Neuronal stem cell (in vitro differentiated cells): ENCODE measurements around the gene ZNF750.

Source experiments
- DNase-seq: peaks from one replicate; pipeline ENCODE4 v3.0.0-alpha.2; 2013; ENCODE audit warnings: low spot score
- H2AFZ ChIP-seq: one replicate; pipeline ENCODE4 v1.6.1; 2013; ENCODE audit warnings: mild to moderate bottlenecking, low read length, inconsistent platforms
- H2AK5ac ChIP-seq: 2 replicates; pipeline ENCODE4 v1.6.1; 2013; ENCODE audit warnings: low read depth, mild to moderate bottlenecking, inconsistent platforms, low read length, moderate library complexity, mixed read lengths
- H2BK120ac ChIP-seq: 2 replicates; pipeline ENCODE4 v1.6.1; 2013; ENCODE audit warnings: low read depth, mild to moderate bottlenecking, inconsistent platforms, low read length, moderate library complexity, mixed read lengths
- H2BK12ac ChIP-seq: one replicate; pipeline ENCODE4 v1.6.1; 2013; ENCODE audit warnings: low read length, inconsistent platforms
- H2BK15ac ChIP-seq: 2 replicates; pipeline ENCODE4 v1.6.1; 2013; ENCODE audit warnings: mild to moderate bottlenecking, low read length, inconsistent platforms, mixed read lengths
- H2BK5ac ChIP-seq: one replicate; pipeline ENCODE4 v1.6.1; 2013; ENCODE audit warnings: inconsistent platforms, mild to moderate bottlenecking, low read length, moderate library complexity
- H3K14ac ChIP-seq: one replicate; pipeline ENCODE4 v1.6.1; 2013; ENCODE audit warnings: low read length, inconsistent platforms
- H3K18ac ChIP-seq: 2 replicates; pipeline ENCODE4 v1.6.1; 2013; ENCODE audit warnings: low read length, inconsistent platforms
- H3K23ac ChIP-seq: 2 replicates; pipeline ENCODE4 v1.6.1; 2013; ENCODE audit warnings: low read depth, mild to moderate bottlenecking, mixed read lengths, low read length, inconsistent platforms; ENCODE audit not compliant: poor library complexity
- H3K27ac ChIP-seq: replicated peaks from 3 replicates; pipeline ENCODE4 v1.5.1; 2013; ENCODE audit warnings: low read length, inconsistent platforms
- H3K27me3 ChIP-seq, 3 experiments: 2 replicates each; pipeline ENCODE4 v1.6.1; 2013; ENCODE audit warnings: low read length in 3 of 3, mild to moderate bottlenecking in 2 of 3, inconsistent platforms in 1 of 3, low read depth in 1 of 3, mixed read lengths in 1 of 3, moderate library complexity in 1 of 3; ENCODE audit not compliant: control insufficient read depth in 3 of 3, insufficient read depth in 3 of 3
- H3K36me3 ChIP-seq, 2 donors: replicated peaks in 1 of 2; 2 replicates each; pipeline ENCODE4 v1.6.1; 2013; ENCODE audit warnings: low read length in 2 of 2; ENCODE audit not compliant: control insufficient read depth in 2 of 2, insufficient read depth in 2 of 2
- H3K4ac ChIP-seq: 2 replicates; pipeline ENCODE4 v1.6.1; 2013; ENCODE audit warnings: inconsistent platforms, mild to moderate bottlenecking, low read length, moderate library complexity
- H3K4me1 ChIP-seq, 2 donors: 1 replicate in 1 of 2; 2 replicates in 1 of 2; pipeline ENCODE4 v1.6.1; 2013; ENCODE audit warnings: low read length in 2 of 2, low read depth in 1 of 2; ENCODE audit not compliant: control insufficient read depth in 2 of 2, insufficient read depth in 1 of 2
- H3K4me2 ChIP-seq: one replicate; pipeline ENCODE4 v1.6.1; 2013; ENCODE audit warnings: mild to moderate bottlenecking, low read length, inconsistent platforms; ENCODE audit not compliant: insufficient read depth, poor library complexity, severe bottlenecking
- H3K4me3 ChIP-seq, 2 donors: 2 replicates each; pipeline ENCODE4 v1.5.1; 2013; ENCODE audit warnings: low read length in 2 of 2, mild to moderate bottlenecking in 2 of 2, inconsistent platforms in 1 of 2, moderate library complexity in 1 of 2
- H3K79me1 ChIP-seq: one replicate; pipeline ENCODE4 v1.6.1; 2013; ENCODE audit warnings: low read depth, mild to moderate bottlenecking, inconsistent platforms, low read length, moderate library complexity
- H3K9ac ChIP-seq: one replicate; pipeline ENCODE4 v1.6.1; 2013; ENCODE audit warnings: mild to moderate bottlenecking, low read depth, low read length, inconsistent platforms; ENCODE audit not compliant: poor library complexity
- H3K9me3 ChIP-seq, 2 donors: replicated peaks in 1 of 2; 2 replicates each; pipeline versions ENCODE3 to v1.6.1; 2013; ENCODE audit warnings: low read length in 2 of 2, mild to moderate bottlenecking in 2 of 2, inconsistent platforms in 1 of 2, low read depth in 1 of 2, mixed read lengths in 1 of 2, moderate library complexity in 1 of 2; ENCODE audit not compliant: control insufficient read depth in 2 of 2, insufficient read depth in 1 of 2
- H4K8ac ChIP-seq: one replicate; pipeline ENCODE4 v1.6.1; 2013; ENCODE audit warnings: low read depth, mild to moderate bottlenecking, inconsistent platforms, low read length, moderate library complexity
- H4K91ac ChIP-seq: one replicate; pipeline ENCODE4 v1.6.1; 2013; ENCODE audit warnings: low read length, low read depth, mild to moderate bottlenecking, inconsistent platforms; ENCODE audit not compliant: poor library complexity
- WGBS, 2 donors: extraction: QIAGEN DNeasy Blood & Tissue Kit; methylation state at CpG; one replicate each; pipeline ENCODE4 v1.1.7; 2013; ENCODE audit warnings: missing lambda C conversion rate in 2 of 2, mixed read lengths in 1 of 2; ENCODE audit not compliant: insufficient read length in 2 of 2, insufficient replicate concordance in 1 of 2; ENCODE audit errors: extremely low coverage in 2 of 2; 5-methylcytosine and 5-hydroxymethylcytosine counted together

ZNF750 gene

DNA sequence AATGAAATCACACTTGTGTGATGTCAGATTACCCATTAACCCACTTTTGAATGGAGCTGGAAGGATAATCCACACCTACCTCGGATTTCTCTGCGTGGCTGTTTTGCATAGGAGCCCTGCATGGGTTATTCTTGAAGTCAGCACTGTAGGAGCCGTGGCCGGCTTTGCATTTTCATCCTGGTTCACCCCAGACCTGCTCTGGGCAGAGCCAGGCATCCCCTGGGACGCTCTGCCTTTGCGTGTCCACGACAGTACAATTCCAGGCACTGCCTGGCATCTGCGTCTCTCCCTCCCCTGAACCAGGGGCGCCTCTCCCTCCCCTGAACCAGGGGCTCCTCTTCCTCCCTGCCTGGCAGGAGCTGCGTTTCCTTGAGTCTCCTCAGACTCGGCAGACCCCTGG lies 29.7 kb upstream of the ZNF750 start:
- no peak overlapping the region for H2BK15ac ChIP-seq
- H3K36me3 ChIP-seq, result peaks cover 19 to 36% of the 10 kb centered on the region in 2 donors
- H3K4me1 ChIP-seq, result peaks cover 14 to 18% of the 10 kb centered on the region in 2 donors
- no peak overlapping the region for H2BK120ac ChIP-seq
- peak overlapping the region; percentile 59 for H3K14ac ChIP-seq
- H3K79me1 ChIP-seq, result peaks cover 13% of the 10 kb centered on the region
- no peak overlapping the region for H3K18ac ChIP-seq
- no peak overlapping the region for H2AK5ac ChIP-seq
- H3K9ac ChIP-seq, result no peak overlapping the region
- H2BK5ac ChIP-seq, result no peak overlapping the region
- no peaks in the 10 kb centered on the region for H3K9me3 ChIP-seq
- H2BK12ac ChIP-seq, result no peak overlapping the region
- H3K4me3 ChIP-seq, result no peak overlapping the region
- no peak overlapping the region for H3K27ac ChIP-seq
- no peak overlapping the region for H3K23ac ChIP-seq
- no peak overlapping the region for H2AFZ ChIP-seq
- no peak overlapping the region for H4K91ac ChIP-seq
- no CpG with 5 or more reads among the region's 11 CpGs for WGBS, 2 donors
- H3K4ac ChIP-seq, result no peak overlapping the region
- DNase-seq, result no peak
- H3K4me2 ChIP-seq, result no peak overlapping the region
- no peaks in the 10 kb centered on the region for H3K27me3 ChIP-seq
- no peak overlapping the region for H4K8ac ChIP-seq

DNA sequence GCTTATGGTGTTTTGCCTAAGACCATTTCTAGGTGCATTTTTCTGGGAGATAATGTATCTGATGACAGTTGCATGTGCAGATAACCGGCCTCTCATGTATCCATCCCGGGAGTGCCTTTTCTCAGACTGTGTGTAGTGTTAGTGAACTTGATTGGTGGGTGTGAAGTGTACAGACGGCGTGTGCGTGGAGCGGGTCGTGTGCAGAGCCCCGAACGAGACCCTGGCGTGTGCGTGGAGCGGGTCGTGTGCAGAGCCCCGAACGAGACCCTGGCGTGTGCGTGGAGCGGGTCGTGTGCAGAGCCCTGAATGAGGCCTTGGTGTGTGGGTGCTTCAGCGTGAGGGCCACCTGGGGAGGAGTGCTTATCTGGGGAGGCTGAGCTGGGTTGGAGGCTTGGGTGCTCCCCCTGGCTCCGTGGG lies 28.9 kb upstream of the ZNF750 start:
- no peak overlapping the region for H2BK12ac ChIP-seq
- peaks cover 19 to 25% of the 10 kb centered on the region in 2 donors for H3K4me1 ChIP-seq
- no peak overlapping the region for H2BK15ac ChIP-seq
- no peak overlapping the region for H4K91ac ChIP-seq
- H3K4ac ChIP-seq, result no peak overlapping the region
- no peak overlapping the region for H3K23ac ChIP-seq
- no peak overlapping the region for H3K27ac ChIP-seq
- peaks cover 19 to 40% of the 10 kb centered on the region in 2 donors for H3K36me3 ChIP-seq
- H2BK5ac ChIP-seq, result no peak overlapping the region
- no peak overlapping the region for H3K14ac ChIP-seq
- H3K4me3 ChIP-seq, result no peak overlapping the region
- peaks cover 13% of the 10 kb centered on the region for H3K79me1 ChIP-seq
- DNase-seq, result no peak
- no CpG with 5 or more reads among the region's 21 CpGs for WGBS, 2 donors
- H3K4me2 ChIP-seq, result no peak overlapping the region
- no peak overlapping the region for H3K18ac ChIP-seq
- H4K8ac ChIP-seq, result no peak overlapping the region
- H2AK5ac ChIP-seq, result no peak overlapping the region
- no peak overlapping the region for H2BK120ac ChIP-seq
- H2AFZ ChIP-seq, result no peak overlapping the region
- no peaks in the 10 kb centered on the region for H3K27me3 ChIP-seq
- H3K9ac ChIP-seq, result no peak overlapping the region
- H3K9me3 ChIP-seq, result no peaks in the 10 kb centered on the region

DNA sequence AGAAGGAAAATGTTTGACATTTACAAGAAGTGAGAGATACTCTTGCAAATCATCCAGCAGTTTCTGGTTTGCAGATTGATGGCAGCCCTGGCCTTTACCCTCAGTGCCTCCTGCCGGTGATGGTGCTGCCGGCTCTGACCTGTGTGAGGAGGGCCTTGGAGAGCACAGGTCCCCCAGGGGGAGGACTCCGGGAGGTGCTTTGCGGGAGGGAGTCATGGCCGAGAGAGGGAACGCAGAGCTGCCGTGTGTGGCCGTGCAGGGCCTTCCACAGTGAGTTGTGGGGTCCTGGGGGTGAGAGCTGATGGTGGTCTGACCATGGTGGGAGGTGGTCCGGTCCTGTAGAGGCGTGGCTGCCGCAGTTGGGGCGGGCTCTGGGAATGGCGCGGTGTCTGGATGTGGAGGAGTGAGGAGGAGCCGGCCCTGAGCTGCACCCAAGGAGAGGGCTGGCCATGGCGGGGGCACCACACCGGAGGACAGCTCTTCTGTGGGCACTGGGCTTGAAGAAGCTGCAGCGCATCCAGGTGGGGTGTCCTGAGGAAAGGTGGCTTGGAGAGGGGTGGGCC lies 28.0 kb upstream of the ZNF750 start:
- no peak overlapping the region for H3K4me2 ChIP-seq
- no peak overlapping the region for H3K14ac ChIP-seq
- H3K4ac ChIP-seq, result no peak overlapping the region
- H2BK15ac ChIP-seq, result no peak overlapping the region
- peak overlapping the region; percentile 17 for H3K18ac ChIP-seq
- no peaks in the 10 kb centered on the region for H3K9me3 ChIP-seq
- no CpG with 5 or more reads among the region's 18 CpGs for WGBS, 2 donors
- H3K36me3 ChIP-seq, result peaks cover 16 to 40% of the 10 kb centered on the region in 2 donors
- peaks cover 27 to 30% of the 10 kb centered on the region in 2 donors for H3K4me1 ChIP-seq
- no peak overlapping the region for H3K4me3 ChIP-seq
- H2AK5ac ChIP-seq, result no peak overlapping the region
- peaks cover 9% of the 10 kb centered on the region for H3K79me1 ChIP-seq
- H4K8ac ChIP-seq, result no peak overlapping the region
- H3K9ac ChIP-seq, result peak overlapping the region; percentile 47
- no peak overlapping the region for H2BK120ac ChIP-seq
- no peak overlapping the region for H3K23ac ChIP-seq
- peak overlapping the region; percentile 42 for H2BK12ac ChIP-seq
- H2AFZ ChIP-seq, result no peak overlapping the region
- H3K27me3 ChIP-seq, result no peaks in the 10 kb centered on the region
- H2BK5ac ChIP-seq, result no peak overlapping the region
- no peak overlapping the region for H4K91ac ChIP-seq
- no peak for DNase-seq
- H3K27ac ChIP-seq, result no peak overlapping the region

DNA sequence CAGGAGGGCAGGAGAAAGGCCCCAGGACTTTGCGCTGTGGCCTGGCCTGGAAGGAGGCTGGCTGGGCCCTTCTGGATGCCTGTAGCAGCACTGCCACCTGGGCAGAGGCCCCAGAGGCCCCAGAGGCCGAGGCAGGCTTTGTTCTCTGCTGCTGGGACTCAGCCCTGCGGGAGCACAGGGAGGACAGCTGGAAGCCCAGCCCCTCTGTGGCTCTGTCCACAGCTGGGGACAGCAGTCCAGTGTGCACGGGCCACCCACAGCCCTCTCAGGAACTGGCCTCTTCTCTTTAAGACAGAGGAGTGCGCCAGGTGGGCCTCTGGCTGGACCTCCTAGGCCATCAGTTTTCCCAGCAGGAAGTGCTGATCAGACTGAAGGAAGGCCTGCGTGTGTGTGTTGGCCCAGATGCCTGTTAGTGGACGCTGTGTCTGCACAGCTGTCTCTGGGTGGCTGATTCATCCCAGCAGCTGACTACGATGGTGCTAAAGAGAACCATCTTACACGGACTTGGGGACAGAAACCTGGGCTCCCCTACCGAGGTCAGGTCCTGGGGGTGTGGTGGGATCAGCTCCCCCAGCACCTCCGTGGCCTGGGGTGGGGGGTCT lies 26.9 kb upstream of the ZNF750 start:
- H3K36me3 ChIP-seq, result peaks cover 12 to 32% of the 10 kb centered on the region in 2 donors

More for the DNA sequence above, 26.9 kb upstream of the ZNF750 start:
- Histone ChIP-seq H2BK12ac (no peak overlapping the region), H2BK15ac (no peak overlapping the region), H3K79me1 (peaks cover 8% of the 10 kb centered on the region), H2AFZ (no peak overlapping the region), H3K4me1 (peaks cover 29 to 30% of the 10 kb centered on the region in 2 donors), H2BK120ac (no peak overlapping the region), H4K8ac (no peak overlapping the region), H3K27ac (no peak overlapping the region), H3K4me2 (no peak overlapping the region), H4K91ac (no peak overlapping the region), H3K18ac (peak overlapping the region; percentile 55), H3K9me3 (no peaks in the 10 kb centered on the region), H3K23ac (no peak overlapping the region), H3K4me3 (no peak overlapping the region), H3K14ac (no peak overlapping the region), H2BK5ac (peak overlapping the region; percentile 18), H3K9ac (peak overlapping the region; percentile 53), H3K27me3 (no peaks in the 10 kb centered on the region), H2AK5ac (peak overlapping the region; percentile 11), H3K4ac (no peak overlapping the region)
- no CpG with 5 or more reads among the region's 11 CpGs for WGBS, 2 donors
- DNase-seq, result no peak
